ENCODE measurements around the gene DGKG. TPM values are rescaled to one million over a fixed set of nuclear protein-coding genes. Genes with fewer than 3 reads are reported as not detected.

Gene DGKG
- total RNA-seq, 4 donors from 2014 or later = 1.1 to 9.5 (median 1.7) TPM

DNA sequence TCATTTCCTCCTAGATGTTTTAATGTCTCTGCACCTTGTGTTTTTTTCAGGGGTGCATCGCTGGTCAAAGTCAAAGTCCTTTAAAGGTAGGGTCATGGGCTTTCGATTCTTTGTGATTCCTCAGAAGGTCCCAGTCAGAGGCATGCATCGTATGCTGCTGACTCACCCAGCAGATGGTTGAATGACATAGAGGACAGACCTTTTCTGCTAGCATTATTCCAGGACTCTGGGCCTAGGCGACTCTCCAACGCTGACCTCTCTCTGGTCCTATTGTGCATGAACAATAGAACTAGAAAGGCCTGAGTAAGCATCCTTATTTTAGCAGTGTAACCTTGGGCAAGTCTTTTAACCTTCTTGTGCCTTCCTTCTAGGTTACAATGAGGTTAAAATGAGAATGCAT is 75.9 kb downstream of the DGKG start:
- no peak overlapping the region for H3K4me3 ChIP-seq (ENCODE audit: low read depth, poor library complexity, severe bottlenecking)
- no peak for TF ChIP-seq POLR2A (IDR thresholded peaks at IDR 0.05)
- no peak for TF ChIP-seq CTCF (IDR thresholded peaks at IDR 0.05)
- DNase-seq (ENCODE audit: low spot score in 2 of 2) = peak in 1 of 2 donors; percentile 48
- intact Hi-C loops (cut with DNase I; ENCODE audit: low total_unique reads) = no loop called here
- WGBS, 2 donors = 88 to 90% methylated on average over 5 of the region's 5 CpGs

DNA sequence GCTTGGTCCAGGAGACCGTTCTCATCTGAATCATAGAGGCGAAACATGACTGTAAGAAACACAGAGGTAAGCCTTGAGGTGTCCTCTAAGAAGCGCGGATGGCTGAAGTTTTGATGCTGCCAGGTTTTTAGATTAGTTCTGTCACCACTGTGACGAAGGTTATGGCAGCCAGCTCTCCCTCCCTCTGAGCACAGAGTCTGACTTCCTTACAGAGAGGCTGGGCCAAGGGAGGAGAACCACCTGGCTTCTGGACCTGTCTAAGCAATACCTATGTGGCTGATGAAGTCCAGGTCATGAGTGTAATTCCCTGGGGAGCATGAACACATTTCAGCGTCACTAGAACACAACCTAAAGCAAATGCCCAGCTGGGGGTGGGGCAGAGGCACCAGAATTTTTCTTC is 77.4 kb downstream of the DGKG start:
- 83 to 89% methylated on average over 6 of the region's 6 CpGs for WGBS, 2 donors
- no peak for TF ChIP-seq CTCF (IDR thresholded peaks at IDR 0.05)
- no peak for TF ChIP-seq POLR2A (IDR thresholded peaks at IDR 0.05)
- intact Hi-C loops (cut with DNase I; ENCODE audit: low total_unique reads) = no loop called here
- peak in 1 of 2 donors; percentile 34 for DNase-seq (ENCODE audit: low spot score in 2 of 2)
- no peak overlapping the region for H3K4me3 ChIP-seq (ENCODE audit: low read depth, poor library complexity, severe bottlenecking)

DNA sequence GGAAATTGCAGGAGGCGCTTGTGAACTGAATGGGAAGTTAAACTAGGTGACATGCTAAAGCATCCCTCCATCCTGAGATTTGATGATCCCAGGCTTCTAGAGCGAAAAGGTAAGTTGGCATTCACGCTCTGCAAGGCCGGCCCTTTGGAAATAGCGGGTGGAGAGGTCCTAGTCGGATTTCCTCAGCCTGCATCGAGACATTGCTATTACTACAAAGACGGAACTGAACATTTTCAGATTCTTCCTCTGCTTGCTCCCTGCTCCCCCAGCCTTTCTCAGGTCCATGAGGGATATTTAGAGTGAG is 77.7 kb downstream of the DGKG start:
- TF ChIP-seq POLR2A (IDR thresholded peaks at IDR 0.05) (no peak), CTCF (IDR thresholded peaks at IDR 0.05) (no peak)
- intact Hi-C loops (cut with DNase I; ENCODE audit: low total_unique reads) = no loop called here
- WGBS, 2 donors = 95 to 97% methylated on average over 8 of the region's 8 CpGs
- no peak overlapping the region for H3K4me3 ChIP-seq (ENCODE audit: low read depth, poor library complexity, severe bottlenecking)
- DNase-seq (ENCODE audit: low spot score in 2 of 2) = peak in 1 of 2 donors; percentile 68

- DNase-seq (ENCODE audit: low spot score in 2 of 2) = peak in 1 of 2 donors; percentile 43
- no peak for TF ChIP-seq POLR2A (IDR thresholded peaks at IDR 0.05)
- no peak for TF ChIP-seq CTCF (IDR thresholded peaks at IDR 0.05)
- no peak overlapping the region for H3K4me3 ChIP-seq (ENCODE audit: low read depth, poor library complexity, severe bottlenecking)
- 78 to 85% methylated on average over 6 of the region's 6 CpGs for WGBS, 2 donors
- intact Hi-C loops (cut with DNase I; ENCODE audit: low total_unique reads) = no loop called here
Measured at GRCh38 chr3:186283651-186284348, 78.2 kb downstream of the DGKG start.

- intact Hi-C loops (cut with DNase I; ENCODE audit: low total_unique reads) = no loop called here
Measured at GRCh38 chr3:186283096-186283495, 78.9 kb downstream of the DGKG start.

More at GRCh38 chr3:186283096-186283495, 78.9 kb downstream of the DGKG start:
- no peak for TF ChIP-seq POLR2A (IDR thresholded peaks at IDR 0.05)
- TF ChIP-seq CTCF (IDR thresholded peaks at IDR 0.05) = no peak
- DNase-seq (ENCODE audit: low spot score in 2 of 2) = no peak
- WGBS, 2 donors = 84 to 85% methylated on average over 8 of the region's 8 CpGs
- H3K4me3 ChIP-seq (ENCODE audit: low read depth, poor library complexity, severe bottlenecking) = no peak overlapping the region

All from lower leg skin (tissue), 4 donors.